COLO668 (cell line): ENCODE results near the gene OR5H2.
"Not testable (repeated sequence)": the region's sequence is repeated elsewhere in the genome, so short reads cannot be mapped to it uniquely, and the experiment has no call there.

Source experiments
- DNase-seq: peaks from one replicate; lab custom pipeline; 2025; ENCODE audit not compliant: unreplicated experiment; lab: John Stamatoyannopoulos, UW

The OR5H2 gene

GRCh38 chr3:98282205-98282604 is at the start of gene OR5H2:
Gene OR5H2, plus strand, starts transcription at chr3:98282505. Its CDS starts 398 bp downstream, at chr3:98282903.
- no peak for DNase-seq

GRCh38 chr3:98233468-98233867 is 48.8 kb upstream of the OR5H2 start:
- DNase-seq = no peak

GRCh38 chr3:98240131-98240530 is 42.2 kb upstream of the OR5H2 start:
- DNase-seq = no peak

GRCh38 chr3:98242155-98242554 is 40.1 kb upstream of the OR5H2 start:
- no peak for DNase-seq

GRCh38 chr3:98243843-98244242 is 38.5 kb upstream of the OR5H2 start:
- DNase-seq = no peak

GRCh38 chr3:98246142-98246541 is 36.2 kb upstream of the OR5H2 start:
- no peak for DNase-seq

GRCh38 chr3:98256026-98256425 is 26.3 kb upstream of the OR5H2 start:
- DNase-seq = not testable (repeated sequence)

GRCh38 chr3:98259707-98260106 is 22.6 kb upstream of the OR5H2 start:
- no peak for DNase-seq

GRCh38 chr3:98262046-98262445 is 20.3 kb upstream of the OR5H2 start:
- DNase-seq = no peak

GRCh38 chr3:98263944-98264343 is 18.4 kb upstream of the OR5H2 start, which contains the start of gene OR5H6:
Gene OR5H6, plus strand, starts transcription at chr3:98264244. Its CDS starts 89 bp downstream, at chr3:98264333.
- no peak for DNase-seq

GRCh38 chr3:98269846-98270245 is 12.5 kb upstream of the OR5H2 start:
- DNase-seq = no peak

- DNase-seq = no peak
Measured at GRCh38 chr3:98272126-98272525, 10.2 kb upstream of the OR5H2 start.

GRCh38 chr3:98274914-98275313 is 7.4 kb upstream of the OR5H2 start:
- DNase-seq = no peak

- DNase-seq = no peak
Measured at GRCh38 chr3:98290916-98291315, 8.6 kb downstream of the OR5H2 start.

- DNase-seq = no peak
Measured at GRCh38 chr3:98291332-98291957, 9.1 kb downstream of the OR5H2 start.

GRCh38 chr3:98322101-98322500 is 39.8 kb downstream of the OR5H2 start:
- DNase-seq = no peak

GRCh38 chr3:98322686-98323085 is 40.4 kb downstream of the OR5H2 start:
- no peak for DNase-seq

GRCh38 chr3:98323425-98323824 is 41.1 kb downstream of the OR5H2 start:
- DNase-seq = no peak

- DNase-seq = no peak
Measured at GRCh38 chr3:98325055-98325454, 42.8 kb downstream of the OR5H2 start.

GRCh38 chr3:98326105-98326893 is 44.0 kb downstream of the OR5H2 start:
- DNase-seq = no peak

- DNase-seq = no peak
Measured at GRCh38 chr3:98326945-98327344, 44.6 kb downstream of the OR5H2 start.

- DNase-seq = no peak
Measured at GRCh38 chr3:98328933-98329332, 46.6 kb downstream of the OR5H2 start.
